HepG2 (cell line): ENCODE data around the gene RAB17. TPM values are rescaled to one million over a fixed set of nuclear protein-coding genes. Genes with fewer than 3 reads are reported as not detected.

ENCODE experiments used
- CENPX ChIP-seq: sonication (generic); formaldehyde crosslinking; IDR thresholded peaks from 2 replicates; pipeline ENCODE4 v1.9.0; 2021; ENCODE audit warnings: mild to moderate bottlenecking, missing genetic modification reagents, moderate library complexity
- ELF3 ChIP-seq: IDR thresholded peaks from 2 replicates; pipeline ENCODE4 v1.6.1; 2016; ENCODE audit warnings: missing genetic modification reagents, missing compliant biosample characterization
- HMGXB4 ChIP-seq, 2 experiments: sonication (generic) in 1 of 2; formaldehyde crosslinking in 1 of 2; IDR thresholded peaks; 2 replicates each; pipeline versions ENCODE4 v1.4.0 to v1.6.1; 2018 to 2020; ENCODE audit warnings: missing genetic modification reagents in 2 of 2, borderline replicate concordance in 1 of 2, low read depth in 1 of 2, mild to moderate bottlenecking in 1 of 2, missing biosample characterization in 1 of 2
- MLLT10 ChIP-seq: sonication (generic); formaldehyde crosslinking; IDR thresholded peaks from 2 replicates; pipeline ENCODE4 v1.4.0; 2020; ENCODE audit warnings: missing genetic modification reagents
- NR2F6 ChIP-seq, 2 experiments: IDR thresholded peaks; 2 replicates each; pipeline ENCODE4 v1.6.1; 2016; ENCODE audit warnings: antibody characterized with exemption in 1 of 2, mild to moderate bottlenecking in 1 of 2
- PAXIP1 ChIP-seq: sonication (generic); formaldehyde crosslinking; conservative IDR thresholded peaks from 2 replicates; pipeline ENCODE4 v1.4.0; 2020; ENCODE audit warnings: mild to moderate bottlenecking, missing genetic modification reagents, moderate library complexity
- PITX1 ChIP-seq: sonication (generic); formaldehyde crosslinking; IDR thresholded peaks from 2 replicates; pipeline ENCODE4 v1.5.1; 2020; ENCODE audit warnings: mild to moderate bottlenecking, missing genetic modification reagents
- POLR2AphosphoS2 ChIP-seq: IDR thresholded peaks from 2 replicates; pipeline ENCODE4 v1.6.1; 2011; ENCODE audit warnings: low read depth, low read length, improper control_type of control experiment
- SMC3 ChIP-seq: IDR thresholded peaks from 2 replicates; pipeline ENCODE4 v1.6.1; 2011; ENCODE audit warnings: low read length, improper control_type of control experiment
- SOX6 ChIP-seq, 2 experiments: fragments of 450-650 bp in 1 of 2; sonication (generic) in 1 of 2; formaldehyde crosslinking in 1 of 2; IDR thresholded peaks; 2 replicates each; pipeline versions ENCODE4 v1.4.0 to v1.6.1; 2017 to 2020; ENCODE audit warnings: antibody characterized with exemption in 1 of 2, mild to moderate bottlenecking in 1 of 2, missing genetic modification reagents in 1 of 2
- STAG1 ChIP-seq: sonication (generic); formaldehyde crosslinking; IDR thresholded peaks from 2 replicates; pipeline ENCODE4 v1.4.0; 2020; ENCODE audit warnings: missing genetic modification reagents
- ZGPAT ChIP-seq: IDR thresholded peaks from 2 replicates; pipeline ENCODE4 v1.6.1; 2016; ENCODE audit warnings: mild to moderate bottlenecking
- ZNF160 ChIP-seq: sonication (generic); formaldehyde crosslinking; IDR thresholded peaks from 2 replicates; pipeline ENCODE4 v1.8.0; 2022; ENCODE audit warnings: mild to moderate bottlenecking, inconsistent platforms, missing genetic modification reagents
- ZNF432 ChIP-seq: sonication (generic); formaldehyde crosslinking; IDR thresholded peaks from 2 replicates; pipeline ENCODE4 v1.5.0; 2020; ENCODE audit warnings: missing genetic modification reagents, mild to moderate bottlenecking, borderline replicate concordance
- ZNF546 ChIP-seq: sonication (generic); formaldehyde crosslinking; conservative IDR thresholded peaks from 2 replicates; pipeline ENCODE4 v1.8.1; 2023; ENCODE audit warnings: mild to moderate bottlenecking, missing genetic modification reagents
- ZNF556 ChIP-seq: sonication (generic); formaldehyde crosslinking; IDR thresholded peaks from 2 replicates; pipeline ENCODE4 v1.4.0; 2020; ENCODE audit warnings: mild to moderate bottlenecking, missing genetic modification reagents, borderline replicate concordance
- polyA plus RNA-seq, 8 experiments: library from polyadenylated mRNA; depleted of rRNA in 3 of 8; stranded (reverse) in 7 of 8; unstranded in 1 of 8; fragments of >200 nt; fragmentation: Illumina TruSeq in 4 of 8; extraction: Trizol in 4 of 8; gene quantifications; 2 replicates each; pipeline versions ENCODE4 v1.2.1 to v1.2.3, GENCODE V29; 2011 to 2016; ENCODE audit warnings: low read depth in 4 of 8, missing spikeins in 1 of 8, mixed read lengths in 1 of 8; ENCODE audit not compliant: insufficient read depth in 1 of 8
- total RNA-seq, 5 experiments: library from RNA; depleted of rRNA; stranded (reverse); fragments of >200 nt; fragmentation: Illumina TruSeq; extraction: Trizol; gene quantifications; 2 replicates each; pipeline ENCODE4 v1.2.3, GENCODE V29; 2016; ENCODE audit warnings: low read depth in 1 of 5
- TF ChIP-seq, protein P1 (sequence below): sonication (generic); formaldehyde crosslinking; IDR thresholded peaks from 2 replicates; pipeline ENCODE4 v1.4.0; 2020; ENCODE audit warnings: missing genetic modification reagents
- TF ChIP-seq, protein P2 (sequence below): sonication (generic); formaldehyde crosslinking; conservative IDR thresholded peaks from 2 replicates; pipeline ENCODE4 v1.8.0; 2022; ENCODE audit warnings: low read depth, missing genetic modification reagents

Gene RAB17
- total and polyA plus RNA-seq, 2 of the 13 experiments (the other 11 are each of a cell fraction or from before 2014, with no cell fraction given) = 68.0 to 124 TPM

DNA sequence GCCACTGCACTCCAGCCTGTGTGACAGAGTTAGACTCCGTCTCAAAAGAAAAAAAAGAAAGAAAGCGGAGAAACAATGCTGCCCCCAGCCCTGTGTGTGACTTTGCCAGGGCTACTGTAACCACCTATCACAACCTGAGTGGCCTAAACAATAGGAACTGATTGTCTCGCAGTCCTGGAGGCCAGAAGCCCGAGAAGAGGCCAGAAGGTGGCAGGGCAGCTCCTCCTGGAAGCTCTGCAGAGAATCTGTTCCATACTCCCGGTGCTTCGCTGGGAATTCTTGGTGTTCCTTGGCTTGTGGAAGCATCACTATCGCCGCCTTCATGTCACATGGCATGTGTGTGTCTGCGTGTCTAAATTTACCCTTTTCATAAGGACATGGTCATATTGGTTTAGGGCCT, 14.4 kb upstream of the RAB17 start (continued):
- TF ChIP-seq PAXIP1 (CRISPR knock-in tag) (0 out of 2 replicates have a peak, but pooled peaks have one; percentile 15), CENPX (CRISPR knock-in tag) (no peak), HMGXB4 (CRISPR knock-in tag; IDR thresholded peaks at IDR 0.05; ENCODE audit: borderline replicate concordance in 1 of 2, low read depth in 1 of 2) (peak in 1 of 2 experiments; percentile 44; a peak in 1 of 4 replicates), SMC3 (peak; percentile 83), ZNF546 (CRISPR knock-in tag) (no peak), PITX1 (CRISPR knock-in tag) (no peak), POLR2AphosphoS2 (no peak), ELF3 (CRISPR knock-in tag) (no peak), ZGPAT (no peak), STAG1 (CRISPR knock-in tag) (peak; percentile 87), SOX6 (IDR thresholded peaks at IDR 0.05) (no peak), SOX6 (CRISPR knock-in tag; IDR thresholded peaks at IDR 0.05) (peak; percentile 85), ZNF556 (CRISPR knock-in tag) (0 out of 2 replicates have a peak, but pooled peaks have one; percentile 33), NR2F6 (IDR thresholded peaks at IDR 0.05) (no peak), NR2F6 (CRISPR knock-in tag; IDR thresholded peaks at IDR 0.05) (peak; percentile 30; the same call in 1 of the 2 replicates), MLLT10 (CRISPR knock-in tag) (no peak), ZNF160 (CRISPR knock-in tag) (no peak), ZNF432 (CRISPR knock-in tag) (no peak)
- TF ChIP-seq, protein P1, sequence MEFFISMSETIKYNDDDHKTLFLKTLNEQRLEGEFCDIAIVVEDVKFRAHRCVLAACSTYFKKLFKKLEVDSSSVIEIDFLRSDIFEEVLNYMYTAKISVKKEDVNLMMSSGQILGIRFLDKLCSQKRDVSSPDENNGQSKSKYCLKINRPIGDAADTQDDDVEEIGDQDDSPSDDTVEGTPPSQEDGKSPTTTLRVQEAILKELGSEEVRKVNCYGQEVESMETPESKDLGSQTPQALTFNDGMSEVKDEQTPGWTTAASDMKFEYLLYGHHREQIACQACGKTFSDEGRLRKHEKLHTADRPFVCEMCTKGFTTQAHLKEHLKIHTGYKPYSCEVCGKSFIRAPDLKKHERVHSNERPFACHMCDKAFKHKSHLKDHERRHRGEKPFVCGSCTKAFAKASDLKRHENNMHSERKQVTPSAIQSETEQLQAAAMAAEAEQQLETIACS = no peak
- TF ChIP-seq, protein P2, sequence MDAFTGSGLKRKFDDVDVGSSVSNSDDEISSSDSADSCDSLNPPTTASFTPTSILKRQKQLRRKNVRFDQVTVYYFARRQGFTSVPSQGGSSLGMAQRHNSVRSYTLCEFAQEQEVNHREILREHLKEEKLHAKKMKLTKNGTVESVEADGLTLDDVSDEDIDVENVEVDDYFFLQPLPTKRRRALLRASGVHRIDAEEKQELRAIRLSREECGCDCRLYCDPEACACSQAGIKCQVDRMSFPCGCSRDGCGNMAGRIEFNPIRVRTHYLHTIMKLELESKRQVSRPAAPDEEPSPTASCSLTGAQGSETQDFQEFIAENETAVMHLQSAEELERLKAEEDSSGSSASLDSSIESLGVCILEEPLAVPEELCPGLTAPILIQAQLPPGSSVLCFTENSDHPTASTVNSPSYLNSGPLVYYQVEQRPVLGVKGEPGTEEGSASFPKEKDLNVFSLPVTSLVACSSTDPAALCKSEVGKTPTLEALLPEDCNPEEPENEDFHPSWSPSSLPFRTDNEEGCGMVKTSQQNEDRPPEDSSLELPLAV (CRISPR knock-in tag) = no peak
